Measurements from ENCODE around the gene ANKK1. TPM values are rescaled to one million over a fixed set of nuclear protein-coding genes. Genes with fewer than 3 reads are reported as not detected.

Gene ANKK1
- total RNA-seq, 1 donor from 2014 or later = 0.16 TPM

DNA sequence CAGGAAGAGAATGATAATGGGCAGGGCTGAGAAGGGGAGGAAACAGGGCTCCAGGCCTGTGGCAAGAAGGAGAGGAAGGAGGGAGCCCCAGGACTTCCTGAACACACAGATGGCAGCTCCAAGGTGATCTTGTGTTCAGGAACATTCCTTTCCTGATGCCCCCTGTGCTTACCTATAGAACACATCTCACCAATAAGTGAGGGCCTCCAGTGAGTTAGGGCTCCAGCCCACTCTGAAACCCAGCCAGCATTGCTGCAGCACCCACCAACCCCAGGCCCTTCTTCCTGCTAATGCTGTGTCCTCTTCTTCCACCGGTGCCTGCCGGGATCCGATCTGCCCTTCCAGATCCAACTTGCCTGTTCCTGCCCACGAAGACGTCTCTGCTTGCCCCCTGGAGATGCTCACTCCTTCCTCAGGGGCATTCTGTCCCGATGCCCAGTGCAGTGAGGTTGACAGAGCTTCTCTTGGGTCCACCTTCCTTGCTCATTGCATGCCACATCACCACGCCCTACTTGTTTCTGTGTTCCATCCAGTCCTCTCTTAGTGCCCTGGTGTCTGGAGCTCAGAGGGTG, 17.4 kb downstream of the ANKK1 start:
- DNase-seq (ENCODE audit: low spot score) = peak; percentile 57
- intact Hi-C loops (cut with DNase I) = no loop called here

DNA sequence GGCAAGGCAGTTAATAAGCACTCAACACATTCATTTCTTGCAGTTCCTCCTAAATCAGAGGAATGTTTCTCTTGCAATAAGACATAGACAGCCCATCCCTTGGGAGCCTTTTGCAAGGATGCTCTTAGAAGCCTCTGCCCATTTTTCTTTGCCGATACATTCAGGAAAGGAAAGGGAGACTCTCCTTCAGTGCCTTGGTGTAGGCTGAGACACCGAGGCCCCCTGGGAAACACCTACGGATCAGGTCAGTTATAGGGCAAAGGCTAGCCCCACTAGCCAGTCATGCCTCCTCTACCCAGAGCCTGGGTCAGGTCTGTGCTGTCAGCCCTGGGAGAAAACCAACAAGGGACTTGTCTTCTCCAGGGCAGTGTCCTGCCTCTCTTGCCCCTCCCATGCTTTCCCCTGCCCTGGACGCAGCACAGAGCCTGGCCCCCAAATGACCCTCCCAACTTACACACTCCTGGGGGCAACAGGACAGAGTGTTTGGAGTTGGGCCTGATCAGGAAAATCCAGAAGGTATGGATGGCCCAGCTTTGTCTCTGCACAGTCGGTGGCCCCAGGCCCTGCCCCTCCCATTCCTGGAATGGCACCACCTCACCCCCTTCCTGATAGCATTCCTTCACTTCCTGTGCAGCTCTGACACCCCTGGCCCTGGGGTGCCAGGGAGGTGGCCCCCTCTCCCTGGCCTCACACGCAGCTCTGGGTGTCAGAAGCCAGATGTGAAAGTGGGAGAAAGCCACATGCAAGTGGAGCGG, 18.3 kb downstream of the ANKK1 start:
- DNase-seq (ENCODE audit: low spot score) = peak; percentile 41
- intact Hi-C loops (cut with DNase I) = no loop called here

DNA sequence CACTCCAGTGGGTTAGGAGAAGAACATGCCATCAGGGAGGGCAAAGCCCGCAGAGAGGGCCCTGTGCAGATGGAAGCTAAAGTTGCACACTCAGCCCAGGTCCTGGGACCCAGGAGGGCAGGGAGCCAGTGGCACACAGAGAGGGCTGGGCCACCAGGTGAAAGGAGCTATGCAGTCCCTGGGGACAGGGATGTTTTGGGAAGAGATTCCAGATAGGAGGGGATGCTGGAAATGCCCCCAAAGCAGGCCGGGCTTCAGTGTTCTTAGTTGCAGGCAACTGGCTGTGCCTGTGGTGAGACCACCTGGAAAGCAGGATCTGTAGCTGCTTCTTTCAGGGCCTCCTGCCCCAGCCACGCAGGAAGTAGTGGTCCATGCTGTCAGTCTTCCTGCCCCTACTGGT, 19.6 kb downstream of the ANKK1 start:
- intact Hi-C loops (cut with DNase I) = no loop called here
- peak; percentile 63 for DNase-seq (ENCODE audit: low spot score)

DNA sequence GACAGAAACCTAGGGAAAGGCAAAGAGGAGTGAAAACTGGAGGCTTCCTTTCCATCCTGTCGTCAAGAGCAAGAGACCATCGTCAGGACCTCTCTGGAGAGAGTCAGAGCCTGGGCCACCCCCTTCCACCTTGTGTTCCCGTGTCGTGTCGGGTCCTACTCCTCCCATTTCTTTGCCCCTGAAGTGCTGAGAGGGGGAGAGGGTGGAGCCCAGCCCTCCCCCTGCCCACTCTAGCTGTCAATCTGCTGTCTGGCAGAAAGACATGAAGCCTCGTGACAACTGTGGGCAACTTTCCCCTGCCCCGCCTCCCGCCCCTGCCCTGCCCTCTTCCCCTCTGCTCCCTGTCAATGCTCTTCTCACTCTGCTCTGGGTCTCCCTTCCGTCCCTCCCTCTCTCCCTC, 20.6 kb downstream of the ANKK1 start:
- peak; percentile 63 for DNase-seq (ENCODE audit: low spot score)
- intact Hi-C loops (cut with DNase I) = no loop called here

DNA sequence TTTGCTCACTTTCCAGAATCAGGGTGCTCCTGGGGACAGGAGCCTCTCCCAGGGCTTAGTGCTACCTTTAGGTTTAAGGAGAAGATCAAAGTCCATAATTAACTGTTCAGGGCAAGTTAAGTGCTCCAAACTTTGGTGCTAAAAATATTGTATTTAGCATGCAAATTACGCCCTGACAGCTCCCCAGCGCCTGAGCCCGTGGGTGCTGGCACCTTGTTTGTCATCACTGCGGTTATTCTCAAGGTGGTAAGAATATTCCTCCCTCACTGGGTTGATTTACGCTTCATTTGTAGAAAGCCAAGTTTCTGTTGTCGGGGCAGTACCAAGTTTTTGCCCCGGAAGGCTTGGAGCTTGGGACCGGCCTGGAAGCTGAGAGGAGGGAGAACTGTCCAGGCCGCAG, 21.3 kb downstream of the ANKK1 start:
- DNase-seq (ENCODE audit: low spot score) = no peak
- intact Hi-C loops (cut with DNase I) = no loop called here

DNA sequence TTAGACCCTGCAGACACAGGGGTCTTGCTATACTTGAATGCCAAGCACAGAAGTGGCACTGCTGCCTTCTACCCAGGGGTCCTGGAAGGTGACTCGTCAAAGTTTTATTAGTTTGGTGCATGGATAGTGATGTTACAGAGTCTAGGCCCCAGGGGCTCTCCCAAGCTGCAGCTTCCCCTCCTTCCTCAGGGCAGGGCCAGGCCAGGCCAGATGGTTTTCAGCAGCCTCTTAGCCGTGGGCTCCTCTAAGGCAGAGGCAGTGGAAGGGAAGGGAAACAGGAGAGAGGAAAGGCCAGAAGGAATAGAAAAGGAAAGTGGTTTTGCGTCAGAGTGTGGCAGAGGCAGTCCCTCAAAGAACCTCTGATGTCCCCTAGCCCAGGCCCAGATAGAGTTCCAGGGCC, 21.9 kb downstream of the ANKK1 start:
- no peak for DNase-seq (ENCODE audit: low spot score)

DNA sequence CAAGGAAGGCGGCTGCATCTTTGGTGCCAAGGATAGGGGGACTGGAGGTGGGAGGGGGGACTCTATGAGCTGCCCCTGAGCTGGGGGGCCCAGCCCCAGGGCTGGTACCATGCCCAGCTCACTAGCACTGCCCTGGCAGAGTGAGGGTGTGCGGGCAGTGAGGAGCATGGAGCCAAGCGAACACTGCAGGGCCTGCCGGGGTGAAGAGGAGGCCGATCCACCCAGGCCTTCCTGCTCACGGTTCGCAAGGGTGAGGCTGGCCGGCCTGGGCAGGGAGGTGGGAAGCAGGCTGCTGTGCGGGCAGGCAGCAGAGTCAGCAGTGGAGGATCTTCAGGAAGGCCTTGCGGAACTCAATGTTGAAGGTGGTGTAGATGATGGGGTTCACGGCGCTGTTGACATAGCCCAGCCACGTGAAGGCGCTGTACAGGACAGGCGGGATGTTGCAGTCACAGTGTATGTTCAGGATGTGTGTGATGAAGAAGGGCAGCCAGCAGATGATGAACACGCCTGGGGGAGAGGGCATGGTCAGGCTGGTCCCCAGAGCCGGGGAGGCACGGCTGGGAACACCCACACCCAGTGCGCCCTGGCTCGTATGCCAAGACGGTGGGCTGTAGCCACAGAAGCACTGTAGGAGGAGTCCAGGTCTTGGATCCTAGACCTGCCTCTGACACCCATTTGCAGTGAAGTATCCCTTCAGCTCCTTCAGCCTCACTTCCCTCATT, 23.0 kb downstream of the ANKK1 start:
- no peak for DNase-seq (ENCODE audit: low spot score)
- intact Hi-C loops (cut with DNase I) = no loop called here

More for the DNA sequence above, 21.9 kb downstream of the ANKK1 start:
- intact Hi-C loops (cut with DNase I) = no loop called here

DNA sequence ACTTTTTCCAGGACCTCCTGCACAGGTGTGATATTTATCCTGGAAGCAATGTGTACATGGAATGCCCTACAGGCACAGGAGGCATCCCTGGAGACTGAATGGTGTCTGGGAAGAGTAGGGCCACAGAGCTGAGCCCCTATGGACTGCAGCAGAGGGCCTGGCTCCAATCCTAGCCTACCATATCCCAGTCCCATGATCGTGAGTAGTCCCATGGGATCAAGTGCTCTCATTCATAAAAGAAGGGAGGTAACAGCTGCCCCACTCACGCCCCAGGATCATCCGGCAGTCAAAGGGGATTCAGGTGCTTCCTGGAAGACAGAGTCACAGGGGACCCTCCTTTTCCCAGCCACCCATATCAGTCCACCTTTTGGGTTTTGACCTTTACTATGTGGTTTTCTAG, 24.0 kb downstream of the ANKK1 start:
- no peak for DNase-seq (ENCODE audit: low spot score)
- intact Hi-C loops (cut with DNase I) = no loop called here

DNA sequence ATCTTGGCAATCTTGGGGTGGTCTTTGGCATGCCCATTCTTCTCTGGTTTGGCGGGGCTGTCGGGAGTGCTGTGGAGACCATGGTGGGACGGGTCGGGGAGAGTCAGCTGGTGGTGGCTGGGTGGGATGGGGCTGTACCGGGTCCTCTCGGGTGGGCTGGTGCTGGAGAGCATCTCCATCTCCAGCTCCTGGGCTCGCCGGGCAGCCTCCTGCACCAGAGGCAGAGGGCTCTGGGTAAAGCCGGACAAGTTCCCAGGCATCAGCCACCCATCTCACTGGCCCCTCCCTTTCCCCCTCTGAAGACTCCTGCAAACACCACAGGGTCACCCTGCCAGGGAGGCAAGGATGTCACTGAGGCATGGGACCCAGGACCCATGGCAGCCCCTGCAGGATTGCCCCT, 25.1 kb downstream of the ANKK1 start:
- no peak for DNase-seq (ENCODE audit: low spot score)
- intact Hi-C loops (cut with DNase I) = no loop called here

DNA sequence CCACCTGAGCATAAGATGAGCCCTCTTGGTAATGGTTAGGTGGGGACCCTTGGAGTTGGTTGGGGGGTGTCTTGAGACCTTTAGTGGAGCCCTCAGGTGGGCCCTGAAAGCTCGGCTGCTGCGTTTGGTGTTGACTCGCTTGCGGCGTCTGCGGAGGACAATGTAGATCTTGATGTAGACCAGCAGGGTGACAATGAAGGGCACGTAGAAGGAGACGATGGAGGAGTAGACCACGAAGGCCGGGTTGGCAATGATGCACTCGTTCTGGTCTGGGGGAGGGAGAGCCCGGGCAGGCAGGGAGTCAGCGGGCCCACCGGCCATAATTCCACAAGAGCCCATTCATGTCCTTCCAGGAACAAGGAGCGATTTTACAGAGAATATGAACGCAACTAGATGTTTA, 27.8 kb downstream of the ANKK1 start:
- intact Hi-C loops (cut with DNase I) = no loop called here

DNA sequence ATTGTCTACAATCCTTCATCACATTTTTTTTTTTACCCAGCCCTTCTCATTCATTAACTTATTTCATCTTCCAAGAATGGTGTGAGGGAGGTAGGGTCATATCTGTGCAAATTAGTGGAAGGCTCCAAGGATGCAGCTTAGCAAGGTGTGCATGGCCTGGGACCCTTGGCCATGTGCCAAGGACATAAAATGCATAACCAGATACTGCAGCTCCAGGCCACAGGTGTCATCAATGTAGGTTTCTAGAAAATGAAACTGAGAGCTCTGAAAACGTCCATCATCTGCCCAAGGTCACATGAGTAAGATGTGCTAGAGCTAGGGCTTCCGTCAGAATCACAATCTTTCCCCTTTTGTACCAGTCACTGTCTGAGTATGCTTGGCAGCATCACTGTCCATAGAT, 29.8 kb downstream of the ANKK1 start:
- no peak for DNase-seq (ENCODE audit: low spot score)
- intact Hi-C loops (cut with DNase I) = no loop called here

More for the DNA sequence above, 27.8 kb downstream of the ANKK1 start:
- no peak for DNase-seq (ENCODE audit: low spot score)

DNA sequence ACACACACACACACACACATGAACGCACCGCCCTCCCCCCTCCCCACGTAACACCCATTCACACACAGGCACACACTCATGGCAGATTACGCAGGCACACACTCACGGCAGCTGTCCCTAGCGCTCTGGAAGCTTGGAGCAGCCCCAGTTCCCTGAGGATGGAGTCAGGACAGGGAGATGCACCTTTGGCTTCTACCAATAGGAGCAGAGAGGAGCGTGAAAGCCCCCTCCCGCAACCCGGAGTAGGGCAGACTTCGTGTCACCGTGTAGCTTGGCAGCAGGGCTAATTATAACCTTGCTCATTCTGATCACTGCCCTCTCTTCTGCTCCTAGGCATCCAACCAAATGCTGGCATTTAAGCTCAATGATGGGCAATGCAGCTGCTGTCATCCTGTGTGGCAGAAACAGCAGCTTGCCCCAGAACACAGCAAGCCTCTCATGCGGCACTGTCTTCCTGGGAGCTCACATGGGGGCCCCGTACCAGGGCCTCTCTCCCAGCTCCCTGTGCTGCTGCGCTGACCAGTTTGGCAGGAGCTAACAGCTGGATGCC, 31.9 kb downstream of the ANKK1 start:
- intact Hi-C loops (cut with DNase I) = no loop called here
- no peak for DNase-seq (ENCODE audit: low spot score)

DNA sequence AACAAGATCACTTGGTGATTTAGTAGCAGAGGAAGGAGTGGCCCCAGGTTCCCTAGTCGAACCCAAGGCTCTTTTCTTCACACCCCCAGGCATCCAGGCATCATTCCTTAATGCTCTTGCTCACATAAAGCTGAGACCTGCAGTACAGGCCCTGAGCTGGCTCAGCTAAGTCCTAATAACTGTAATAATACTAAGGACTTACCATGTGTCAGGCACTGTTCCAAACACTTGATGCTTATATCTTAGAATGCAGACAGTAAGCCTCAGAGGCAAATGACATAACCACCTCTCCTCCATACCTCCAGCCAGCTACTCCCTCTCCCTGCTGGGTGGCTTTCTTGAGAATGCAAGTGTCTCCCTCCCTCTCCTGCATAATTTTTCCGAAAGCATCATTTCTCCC, 33.2 kb downstream of the ANKK1 start:
- no peak for DNase-seq (ENCODE audit: low spot score)
- intact Hi-C loops (cut with DNase I) = no loop called here

DNA sequence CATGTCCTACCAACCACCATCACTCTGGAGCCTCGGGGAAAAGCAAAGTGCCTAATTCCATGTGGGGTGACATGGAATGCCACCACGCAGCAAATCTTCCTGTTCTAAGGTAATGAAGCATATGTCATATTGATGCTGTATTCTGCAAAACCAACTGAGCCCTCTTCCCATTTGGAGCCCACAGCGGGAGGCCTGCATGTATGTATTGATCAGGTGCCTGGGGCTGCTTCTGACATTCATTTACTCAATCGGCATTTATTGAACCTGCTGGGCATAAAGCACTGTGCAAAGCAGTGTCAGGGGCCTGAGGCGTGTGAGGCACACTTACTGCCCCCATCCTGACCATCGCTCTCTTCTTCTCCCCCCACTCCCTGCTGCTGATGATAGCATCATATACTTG, 39.1 kb downstream of the ANKK1 start:
- intact Hi-C loops (cut with DNase I) = no loop called here
- no peak for DNase-seq (ENCODE audit: low spot score)

DNA sequence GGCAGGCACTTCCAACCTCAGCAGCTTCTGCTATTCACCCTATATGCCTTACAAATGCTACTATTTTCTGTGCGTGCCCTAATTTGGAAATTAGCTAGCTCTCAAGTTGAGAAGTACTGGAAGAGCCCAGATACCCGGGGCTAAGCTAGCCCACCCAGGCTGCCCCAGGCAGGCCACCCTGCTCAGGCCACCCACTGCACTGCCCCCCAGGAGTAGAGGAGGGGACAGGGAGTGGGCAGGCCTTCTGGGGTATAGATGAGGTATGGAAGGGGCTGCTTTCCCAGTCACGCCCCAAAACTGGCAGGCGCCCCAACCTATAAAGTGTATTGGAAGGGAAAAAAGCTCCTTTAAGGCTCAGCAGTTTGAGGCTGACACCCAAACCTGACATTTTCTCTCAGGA, 44.2 kb downstream of the ANKK1 start:
- intact Hi-C loops (cut with DNase I) = no loop called here

DNA sequence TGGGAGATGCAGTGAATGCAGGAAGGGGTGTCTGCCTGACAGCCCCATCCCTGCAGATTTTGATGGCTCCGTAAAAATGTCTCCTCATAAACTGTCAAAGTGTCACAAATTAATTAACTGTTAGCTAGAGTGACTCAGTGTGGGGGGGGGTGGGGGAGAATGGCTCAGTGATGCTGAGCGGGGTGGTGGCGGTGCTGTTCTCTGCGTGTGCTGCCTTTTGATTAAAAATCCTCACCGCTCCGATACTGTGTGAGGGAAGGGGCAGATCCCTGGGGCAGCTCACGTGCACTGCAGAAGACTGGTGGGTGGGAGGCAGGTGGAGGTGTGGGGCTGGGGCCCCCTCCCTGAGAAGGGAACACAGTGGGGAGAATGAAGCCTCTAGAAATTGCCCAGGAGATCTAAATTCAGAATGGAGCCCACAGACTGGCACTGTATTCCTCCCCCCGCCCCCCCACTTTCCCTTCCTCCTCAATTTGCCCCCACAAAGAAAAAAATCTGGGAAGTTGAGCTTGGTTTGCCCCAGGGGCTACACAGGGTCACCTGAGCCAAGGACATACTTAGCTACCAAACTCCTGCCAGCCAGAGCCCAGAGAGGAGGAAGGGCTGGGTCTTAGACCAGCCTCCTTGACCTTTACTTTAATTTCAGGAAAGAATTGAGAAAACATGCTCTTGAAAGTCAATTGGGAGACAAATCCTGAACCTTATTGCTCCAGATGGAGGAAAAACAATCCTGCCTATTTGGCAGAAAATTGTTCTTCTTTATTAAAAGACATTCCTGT, 47.8 kb downstream of the ANKK1 start:
- no peak for DNase-seq (ENCODE audit: low spot score)
- intact Hi-C loops (cut with DNase I) = no loop called here

More for the DNA sequence above, 44.2 kb downstream of the ANKK1 start:
- DNase-seq (ENCODE audit: low spot score) = no peak

DNA sequence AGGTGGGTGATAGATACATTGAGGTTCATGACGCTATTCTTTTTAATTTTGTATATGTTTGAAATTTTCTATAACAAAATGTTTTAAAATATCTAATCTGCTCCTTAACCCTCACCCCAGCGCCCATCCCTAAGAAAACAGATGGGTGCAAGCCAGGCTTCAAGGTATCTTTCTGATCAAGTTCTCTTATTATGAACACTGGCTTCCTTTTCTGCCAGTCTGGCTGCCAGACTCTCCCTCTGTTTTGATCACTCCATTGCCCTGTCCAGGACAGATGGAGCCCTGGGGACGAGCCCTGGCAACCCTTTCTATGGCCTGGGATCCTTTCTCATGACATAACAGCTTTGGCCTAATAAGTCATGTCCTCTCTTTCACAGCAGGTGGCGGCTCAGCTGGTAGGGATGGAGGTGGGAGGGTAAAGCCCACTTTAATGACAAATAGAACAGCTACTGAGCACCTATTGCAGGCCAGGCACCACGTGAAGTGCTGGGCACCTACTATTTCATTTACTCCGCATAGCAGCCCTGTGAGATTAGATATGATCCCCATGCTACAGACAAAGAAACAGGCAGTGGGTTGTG, 49.2 kb downstream of the ANKK1 start:
- intact Hi-C loops (cut with DNase I) = no loop called here

DNA sequence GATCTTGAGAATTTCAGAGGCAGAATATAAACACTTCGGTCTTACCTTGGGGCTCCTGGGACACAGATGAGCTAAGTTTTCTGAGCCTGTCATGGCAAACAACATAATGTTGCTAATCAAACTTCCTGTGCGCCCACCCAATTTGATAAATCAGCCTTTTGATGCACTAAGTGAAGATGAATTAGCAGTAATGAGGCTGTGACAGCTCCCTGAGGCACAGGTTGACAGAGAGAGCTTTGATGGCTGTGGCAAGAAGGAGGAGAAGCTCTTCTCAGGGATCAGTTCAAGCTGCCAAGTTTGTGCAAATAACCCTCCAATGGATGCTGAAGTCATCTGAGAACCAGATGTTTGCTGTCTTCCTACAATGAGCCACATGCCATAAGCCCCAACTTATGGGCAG, 53.2 kb downstream of the ANKK1 start:
- intact Hi-C loops (cut with DNase I) = no loop called here
- DNase-seq (ENCODE audit: low spot score) = no peak

More for the DNA sequence above, 49.2 kb downstream of the ANKK1 start:
- DNase-seq (ENCODE audit: low spot score) = no peak

DNA sequence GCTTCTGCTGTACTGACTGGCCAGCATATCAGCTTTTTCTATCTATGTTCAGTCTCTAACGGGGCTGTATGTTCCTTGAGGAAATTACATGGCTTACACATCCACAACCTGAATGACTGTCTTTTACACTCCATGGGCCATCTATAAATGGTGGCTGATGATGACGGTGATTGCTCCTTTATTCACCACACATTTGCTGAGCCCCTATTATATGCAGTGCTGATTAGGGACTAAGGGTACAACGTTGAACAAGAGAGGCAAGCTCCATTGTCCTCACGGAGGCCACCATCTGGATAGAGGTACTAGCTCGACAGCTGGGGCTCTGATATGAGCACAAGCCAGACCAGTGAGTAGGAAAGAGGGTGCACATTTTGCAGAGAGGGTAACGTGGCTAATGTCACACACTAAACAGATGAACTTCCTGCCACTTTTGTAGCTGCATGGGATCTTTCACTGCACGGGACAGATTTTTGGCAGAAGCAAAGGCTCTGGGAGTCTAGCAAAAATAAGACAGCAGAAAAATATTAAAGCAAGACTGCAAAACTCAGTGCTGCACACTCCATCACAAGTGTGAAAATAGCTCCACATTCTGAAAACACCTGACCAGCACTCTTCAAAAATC, 57.0 kb downstream of the ANKK1 start:
- intact Hi-C loops (cut with DNase I) = no loop called here
- DNase-seq (ENCODE audit: low spot score) = no peak

Measured in cardiac septum (tissue), 1 donor.